SKM-1 (cell line): ENCODE measurements around the gene ANP32B.
"Not testable (repeated sequence)": the region's sequence is repeated elsewhere in the genome, so short reads cannot be mapped to it uniquely, and the experiment has no call there.

Experiments used
- DNase-seq: peaks from one replicate; lab custom pipeline; 2025; ENCODE audit not compliant: unreplicated experiment; lab: John Stamatoyannopoulos, UW

Gene ANP32B

GRCh38 chr9:97991818-97992217 is 8.7 kb downstream of the ANP32B start:
- no peak for DNase-seq

GRCh38 chr9:97992219-97992618 is 9.1 kb downstream of the ANP32B start:
- DNase-seq, result no peak

- peak; percentile 20 for DNase-seq
Observed at GRCh38 chr9:97993000-97993399, 9.9 kb downstream of the ANP32B start.

- no peak for DNase-seq
Observed at GRCh38 chr9:97994703-97995102, 11.6 kb downstream of the ANP32B start.

GRCh38 chr9:97996676-97997075 is 13.5 kb downstream of the ANP32B start:
- DNase-seq, result not testable (repeated sequence)

- DNase-seq, result no peak
Observed at GRCh38 chr9:97997330-97998276, 14.5 kb downstream of the ANP32B start.

- DNase-seq, result no peak
Observed at GRCh38 chr9:98002808-98003207, 19.7 kb downstream of the ANP32B start.

GRCh38 chr9:98006127-98006796 is 23.1 kb downstream of the ANP32B start:
- DNase-seq, result no peak

GRCh38 chr9:98007251-98007928 is 24.2 kb downstream of the ANP32B start:
- DNase-seq, result no peak

GRCh38 chr9:98008764-98009163 is 25.6 kb downstream of the ANP32B start:
- DNase-seq, result no peak

- no peak for DNase-seq
Observed at GRCh38 chr9:98009437-98009836, 26.3 kb downstream of the ANP32B start.

GRCh38 chr9:98009936-98010335 is 26.8 kb downstream of the ANP32B start:
- DNase-seq, result no peak

GRCh38 chr9:98010445-98010844 is 27.3 kb downstream of the ANP32B start:
- DNase-seq, result no peak

GRCh38 chr9:98011122-98011521 is 28.0 kb downstream of the ANP32B start:
- DNase-seq, result no peak

- no peak for DNase-seq
Observed at GRCh38 chr9:98016137-98016680, 33.1 kb downstream of the ANP32B start.

- DNase-seq, result no peak
Observed at GRCh38 chr9:98017306-98017705, 34.2 kb downstream of the ANP32B start.

GRCh38 chr9:98018347-98018746 is 35.2 kb downstream of the ANP32B start:
- DNase-seq, result no peak

GRCh38 chr9:98019098-98019497 is 36.0 kb downstream of the ANP32B start:
- no peak for DNase-seq

- DNase-seq, result not testable (repeated sequence)
Observed at GRCh38 chr9:98019869-98020268, 36.7 kb downstream of the ANP32B start.

GRCh38 chr9:98020476-98021145 is 37.5 kb downstream of the ANP32B start:
- no peak for DNase-seq
